HG03064 (cell line): ENCODE data around the gene DDX31.
A peak's percentile ranks its signal among the peaks of the same experiment; 100 is the strongest.

ENCODE experiments used
- ATAC-seq: cut with Tn5 transposase; IDR thresholded peaks from one replicate; pipeline ENCODE4 v1.9.1; 2021; ENCODE audit warnings: low read depth; ENCODE audit not compliant: unreplicated experiment

The DDX31 gene

DNA sequence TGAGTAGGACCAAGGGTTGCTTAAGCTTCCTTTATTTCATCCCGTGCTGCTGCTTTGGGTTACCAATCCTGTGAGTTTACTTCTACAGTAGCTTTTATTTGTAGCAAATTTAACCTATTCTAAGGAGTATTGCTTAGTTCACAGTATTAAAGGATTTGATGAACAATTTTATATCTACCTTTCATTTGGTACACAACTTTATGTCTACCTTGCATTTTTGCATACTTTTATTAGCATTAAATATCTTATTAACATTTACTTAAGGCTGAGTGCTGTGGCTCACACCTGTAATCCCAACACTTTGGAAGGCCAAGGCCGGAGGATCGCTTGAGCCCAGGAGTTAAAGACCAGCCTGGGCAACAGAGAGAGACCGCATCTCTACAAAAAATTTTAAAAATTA, 4.7 kb upstream of the DDX31 start:
- ATAC-seq, result no peak

DNA sequence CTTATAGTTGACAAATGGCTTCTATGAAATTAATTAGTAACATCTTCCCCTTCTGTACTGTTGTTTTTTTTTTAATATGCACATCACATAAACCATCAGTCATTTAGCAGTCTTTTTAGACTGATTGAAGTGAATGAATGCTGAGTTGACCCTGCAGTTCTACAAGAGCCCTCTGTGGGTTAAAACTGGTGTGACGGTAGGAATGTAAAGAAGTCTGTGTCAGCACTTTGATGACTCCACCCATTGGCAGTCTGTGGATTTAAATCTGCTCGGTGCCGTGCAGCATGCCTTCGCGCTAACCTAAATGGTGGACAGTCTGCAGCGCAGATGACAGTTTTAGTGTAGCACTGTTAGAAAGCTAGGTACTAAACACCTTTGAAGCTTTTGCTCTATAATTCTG, 3.6 kb upstream of the DDX31 start:
- no peak for ATAC-seq

DNA sequence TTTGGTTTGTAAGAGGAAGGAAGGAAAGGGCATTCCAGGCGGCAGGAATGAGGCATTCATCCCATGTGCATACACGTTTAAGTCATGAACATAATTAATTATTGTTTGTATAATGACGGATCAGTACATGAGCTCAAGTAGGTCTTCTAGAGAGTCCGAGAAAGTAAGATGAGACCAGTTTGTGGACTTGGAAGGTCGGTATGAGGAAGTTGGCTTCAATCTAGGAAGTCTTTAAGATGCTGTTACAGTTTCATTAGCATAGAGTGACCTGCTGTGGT, 2.6 kb upstream of the DDX31 start:
- no peak for ATAC-seq

DNA sequence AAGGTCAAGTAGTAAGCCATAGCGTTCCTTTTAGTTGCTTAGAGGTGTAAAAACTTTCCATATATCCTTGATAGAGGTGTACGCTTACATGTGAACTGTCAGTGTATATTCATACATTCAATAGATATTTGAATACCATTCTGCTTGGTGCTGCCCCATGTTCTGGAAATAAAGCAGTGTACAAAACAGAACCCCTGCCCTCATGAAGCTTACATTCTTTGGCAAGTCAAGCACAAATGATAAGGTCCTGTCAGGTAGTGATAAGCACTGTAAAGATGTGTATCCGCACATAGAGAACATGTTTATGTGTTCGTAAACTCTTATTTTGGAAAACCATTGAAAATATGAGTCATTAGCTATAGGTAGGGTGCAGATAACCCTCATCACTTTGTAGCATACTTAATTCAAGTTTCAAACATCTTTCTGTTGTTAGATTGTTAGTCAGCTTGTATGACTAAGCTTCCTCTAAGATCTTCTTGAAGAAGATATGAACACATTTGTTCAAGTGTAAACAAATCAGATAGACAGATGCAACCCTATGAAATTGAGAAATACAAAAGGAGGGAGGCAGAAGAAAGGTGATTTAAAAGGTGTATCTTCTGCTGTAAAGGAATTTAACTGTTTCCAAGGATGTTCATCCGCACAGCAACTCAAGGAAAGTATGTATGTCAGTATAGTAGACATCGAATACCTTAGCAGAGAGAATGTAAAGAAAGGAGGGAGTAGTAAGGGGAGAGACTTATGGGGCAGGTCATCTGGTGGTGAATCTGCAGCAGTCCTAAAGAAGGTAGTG, 2.0 kb upstream of the DDX31 start:
- ATAC-seq, result no peak

DNA sequence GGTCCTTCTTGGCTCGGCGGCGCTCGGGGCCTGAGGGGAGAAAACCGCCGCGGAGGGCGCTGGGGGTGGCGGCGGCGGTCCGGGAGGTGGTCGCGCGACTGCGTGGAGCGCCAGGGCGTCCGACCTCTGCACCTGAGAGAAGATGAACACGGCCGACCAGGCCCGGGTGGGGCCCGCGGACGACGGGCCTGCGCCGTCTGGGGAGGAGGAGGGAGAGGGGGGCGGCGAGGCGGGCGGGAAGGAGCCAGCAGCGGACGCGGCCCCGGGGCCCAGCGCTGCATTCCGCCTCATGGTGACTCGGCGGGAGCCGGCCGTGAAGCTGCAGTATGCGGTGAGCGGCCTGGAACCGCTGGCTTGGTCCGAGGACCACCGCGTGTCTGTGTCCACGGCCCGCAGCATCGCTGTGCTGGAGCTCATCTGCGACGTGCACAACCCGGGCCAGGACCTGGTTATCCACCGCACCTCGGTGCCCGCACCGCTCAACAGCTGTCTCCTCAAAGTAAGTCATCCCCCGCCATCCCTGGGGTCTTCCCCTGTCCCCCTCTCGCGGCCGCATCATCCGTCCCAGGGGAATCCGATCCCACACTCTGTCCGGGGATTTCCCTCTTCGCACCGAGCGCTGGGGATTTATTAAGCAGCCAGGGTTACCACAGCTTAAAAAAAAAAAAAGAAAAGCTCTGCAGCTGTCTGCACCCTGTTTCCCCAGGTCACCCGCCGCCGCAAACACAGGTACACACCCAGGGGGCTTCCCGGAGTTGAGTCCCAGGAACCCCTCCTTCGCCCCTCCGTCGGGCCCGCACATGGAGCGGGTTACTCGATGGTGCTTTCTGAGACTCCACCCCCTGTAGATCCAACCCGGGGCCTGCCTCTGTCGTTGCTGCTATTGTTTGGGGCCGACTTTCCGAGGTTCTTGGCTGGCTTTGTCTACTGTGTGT, 941 bp upstream of the DDX31 start, which contains the start of gene GTF3C4:
TSS of gene GTF3C4 (plus strand) at position 8 of the 935 bp plus-strand sequence. CDS start at position 143, 135 bp downstream.
- ATAC-seq, result peak; percentile 36

DNA sequence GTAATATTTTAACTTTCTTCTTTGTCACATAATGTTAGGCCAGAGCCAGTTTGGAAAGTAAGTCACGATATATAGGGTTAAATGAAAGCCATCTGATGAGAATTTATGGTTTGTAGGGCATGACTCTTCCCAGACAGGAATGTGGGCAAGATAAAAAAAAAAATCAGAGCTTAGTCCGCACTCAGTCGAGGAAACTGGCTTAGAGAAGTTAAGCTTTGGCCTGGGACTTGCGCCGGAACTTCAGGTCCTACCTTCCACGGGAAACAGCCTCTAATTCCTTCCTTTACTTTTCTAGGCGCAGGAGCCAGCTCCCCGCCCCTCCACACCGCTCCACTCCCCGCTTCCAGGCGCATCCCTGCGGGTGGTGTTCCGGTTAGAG, 475 bp downstream of the DDX31 start:
- ATAC-seq, result no peak

DNA sequence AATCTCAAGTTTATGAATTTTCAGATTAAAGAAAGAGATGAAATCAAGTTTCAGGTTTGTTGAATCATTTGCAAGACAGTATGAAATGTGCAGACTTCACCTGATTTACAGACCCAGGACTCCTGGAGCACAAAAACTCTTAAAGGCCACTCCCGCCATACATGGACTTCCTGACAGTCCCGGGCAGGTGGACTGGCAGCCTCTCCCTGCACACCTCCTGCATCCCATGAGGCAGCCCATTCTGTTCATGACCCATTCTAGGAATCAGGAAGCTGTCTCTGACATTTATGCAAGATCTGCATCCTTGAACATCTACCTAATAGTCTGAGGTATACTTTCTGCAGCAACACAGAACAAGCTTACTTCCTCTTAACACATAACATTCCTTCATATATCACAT, 5.9 kb downstream of the DDX31 start:
- no peak for ATAC-seq

DNA sequence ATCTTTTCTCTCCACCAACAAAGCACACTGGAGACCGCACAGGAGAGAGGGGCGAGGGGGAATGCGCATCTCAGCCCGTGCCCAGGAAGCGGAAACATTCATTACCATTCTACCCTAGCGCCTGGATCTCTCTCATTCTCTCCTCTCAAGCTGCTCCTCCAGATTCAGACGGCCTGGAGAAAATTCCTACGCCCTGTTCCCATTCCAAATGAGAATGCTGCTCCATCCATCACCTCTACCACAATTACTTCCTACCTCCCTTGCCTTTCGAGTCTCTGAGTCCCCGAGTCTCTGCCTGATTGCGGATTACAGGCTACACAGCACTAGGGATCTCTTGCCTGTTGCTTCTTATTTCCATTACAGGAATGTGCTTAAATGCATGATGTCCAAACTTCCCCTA, 6.7 kb downstream of the DDX31 start:
- no peak for ATAC-seq

DNA sequence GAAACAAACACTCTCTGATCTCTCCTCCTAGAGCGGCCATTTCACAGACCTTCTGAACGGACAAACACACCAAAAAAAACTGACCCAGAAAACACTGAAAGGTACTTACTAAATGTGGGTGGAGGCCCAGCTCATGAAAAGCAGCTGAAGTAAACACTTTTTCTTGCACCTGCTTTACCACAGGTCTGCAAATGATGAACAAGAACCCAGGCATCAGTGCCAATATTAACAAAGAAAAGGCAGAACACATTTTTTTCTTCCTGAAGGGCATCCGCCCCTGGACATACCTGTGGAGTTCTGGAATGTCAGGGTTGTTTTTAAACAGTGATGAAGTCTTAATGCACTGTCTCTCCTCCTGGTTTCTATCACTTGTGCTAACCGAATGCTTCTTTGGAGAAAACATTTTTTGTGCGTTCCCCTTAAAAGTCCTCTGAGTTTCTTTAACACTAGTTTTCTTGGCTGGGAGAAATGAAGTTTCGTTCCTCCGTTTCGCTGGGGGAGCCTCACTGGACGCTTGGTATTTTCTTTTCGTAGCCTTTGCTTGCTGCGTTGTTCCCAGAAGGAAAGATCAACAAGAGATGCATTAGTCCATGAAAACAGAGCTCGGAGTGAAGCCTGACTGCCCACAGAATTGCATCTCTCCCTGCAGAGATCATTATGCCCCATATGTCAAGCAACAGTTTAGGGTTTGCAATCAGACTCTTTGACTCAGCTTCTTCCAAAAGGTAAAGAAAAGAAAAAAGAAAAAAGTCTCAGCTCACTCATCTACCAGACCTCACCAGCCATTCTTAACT, 7.4 kb downstream of the DDX31 start:
- no peak for ATAC-seq

DNA sequence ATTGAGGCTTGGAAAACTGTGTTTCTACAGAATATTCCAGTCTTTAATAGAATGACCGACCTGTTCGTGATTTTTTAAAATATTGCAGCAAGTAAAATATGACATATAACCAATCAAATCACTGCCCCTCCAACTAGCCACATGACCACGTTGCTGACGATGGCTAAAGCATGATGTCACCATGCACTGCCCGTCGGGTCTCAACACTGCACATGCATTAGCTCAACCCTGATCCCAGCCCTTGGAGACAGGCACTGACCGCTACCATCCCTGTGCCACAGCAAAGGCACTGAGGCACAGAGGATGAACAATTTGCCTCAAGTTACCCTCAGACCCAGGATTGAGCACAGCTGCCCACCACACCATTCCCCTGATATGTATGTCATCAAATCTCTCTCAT, 13.5 kb downstream of the DDX31 start:
- ATAC-seq, result no peak

DNA sequence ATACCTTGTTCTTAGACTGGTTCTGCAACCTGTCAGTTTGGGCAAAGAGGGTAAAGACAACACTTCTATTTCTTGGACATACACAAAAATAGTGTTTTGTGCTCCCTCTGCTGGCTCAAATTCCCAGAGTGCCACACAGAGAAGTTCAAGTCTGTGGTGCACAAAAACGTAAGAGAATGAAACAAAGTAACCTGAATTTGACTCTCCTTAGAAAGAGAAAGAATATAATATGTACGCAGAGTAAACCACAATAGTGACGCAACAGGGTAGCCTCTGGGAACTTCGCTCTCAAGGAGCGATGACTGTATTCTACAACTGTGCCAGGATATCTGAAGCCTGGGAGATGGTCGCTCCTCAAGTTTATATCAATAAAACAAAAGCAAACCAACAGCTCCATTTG, 18.5 kb downstream of the DDX31 start:
- no peak for ATAC-seq

DNA sequence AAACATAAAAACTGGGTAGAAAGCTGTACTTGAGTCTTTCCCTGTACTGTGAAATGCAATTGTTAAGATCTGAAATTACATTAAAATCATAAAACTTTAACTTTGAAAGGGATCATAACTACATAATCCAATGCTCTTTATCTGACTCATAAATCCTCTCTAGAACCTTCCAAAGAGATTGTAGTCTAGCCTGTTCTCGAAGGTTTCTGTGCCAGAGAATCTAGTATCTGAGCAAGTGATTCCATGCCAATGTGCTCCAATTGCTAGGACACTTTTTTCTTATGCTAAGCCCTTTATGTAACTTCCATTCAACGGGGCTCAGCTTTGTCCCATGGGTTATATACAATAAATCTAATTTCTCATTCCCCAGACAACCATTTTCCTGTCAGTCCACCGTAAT, 21.1 kb downstream of the DDX31 start:
- ATAC-seq, result no peak

DNA sequence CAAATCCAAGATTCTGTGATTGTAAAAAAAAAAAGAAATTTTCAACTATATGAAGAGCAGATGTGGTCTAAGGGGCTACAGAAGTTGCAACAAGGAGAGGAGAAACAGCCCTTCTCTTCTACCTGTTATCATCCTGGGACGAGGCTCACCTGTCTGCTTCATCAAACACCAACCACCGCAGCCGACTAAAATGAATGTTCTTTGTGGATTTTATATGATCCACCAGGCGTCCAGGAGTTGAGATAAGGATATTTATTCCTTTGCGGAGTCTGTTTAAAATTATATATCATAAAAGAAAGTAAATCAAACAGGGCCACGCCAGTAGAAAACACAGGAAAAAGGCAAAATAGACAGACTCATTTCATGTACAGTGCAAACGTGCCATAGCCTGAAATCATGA, 21.5 kb downstream of the DDX31 start:
- no peak for ATAC-seq

DNA sequence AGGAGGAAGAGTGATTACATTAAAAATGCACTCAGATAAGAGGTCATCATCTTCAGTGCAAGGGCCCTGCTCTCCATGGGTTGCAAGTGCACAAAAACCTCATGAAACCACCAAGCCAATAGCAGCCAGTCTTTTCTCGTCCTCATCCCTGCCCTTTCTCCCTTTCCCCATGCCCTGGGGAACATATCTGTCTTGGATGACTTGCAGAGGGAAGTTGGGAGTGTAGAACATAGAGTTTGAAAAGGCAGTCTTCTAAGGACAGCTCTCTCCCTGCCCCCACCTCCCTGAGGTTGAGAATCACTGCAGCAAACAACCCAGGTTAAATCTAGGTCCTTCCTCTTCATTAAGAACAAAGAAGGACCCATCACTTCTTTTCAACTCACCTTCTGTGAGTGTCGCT, 22.0 kb downstream of the DDX31 start:
- ATAC-seq, result no peak

DNA sequence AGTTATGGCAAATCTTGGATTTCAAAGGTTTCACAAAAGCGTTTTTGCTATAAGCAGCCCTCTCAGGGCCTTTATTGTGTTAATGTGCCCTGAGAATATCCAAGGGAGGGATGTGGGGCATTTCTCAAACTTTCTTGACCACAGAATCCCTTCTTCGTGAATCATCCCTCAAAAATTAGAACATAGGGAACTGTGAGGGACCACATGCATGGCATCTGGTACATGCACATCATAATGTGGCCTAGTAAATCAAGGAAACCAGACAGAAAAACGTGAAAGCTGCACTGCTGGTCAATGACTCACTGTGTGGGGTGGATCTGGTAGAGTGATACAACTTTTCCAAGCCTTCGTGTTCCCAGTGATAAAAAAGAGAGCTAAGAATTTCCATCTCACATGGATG, 22.4 kb downstream of the DDX31 start:
- no peak for ATAC-seq

DNA sequence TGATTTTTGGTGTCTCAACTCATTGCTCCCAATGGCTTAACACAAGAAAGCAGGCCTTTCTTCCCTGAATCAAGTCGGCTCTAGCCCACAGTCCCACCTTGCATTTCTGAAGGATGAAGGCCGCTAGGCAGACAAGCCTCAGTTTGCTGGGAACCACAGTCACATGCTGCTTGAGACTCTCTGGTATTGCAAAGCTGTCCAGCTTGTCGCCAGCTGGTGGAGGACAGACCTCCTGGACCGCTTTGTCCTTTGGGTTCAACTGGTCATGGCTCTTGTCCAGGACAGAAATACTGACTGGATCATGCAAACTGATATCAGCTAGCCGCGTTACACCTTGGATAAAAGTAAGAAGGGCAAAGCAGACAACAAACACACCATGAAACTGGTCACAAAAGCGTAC, 23.1 kb downstream of the DDX31 start:
- ATAC-seq, result no peak

DNA sequence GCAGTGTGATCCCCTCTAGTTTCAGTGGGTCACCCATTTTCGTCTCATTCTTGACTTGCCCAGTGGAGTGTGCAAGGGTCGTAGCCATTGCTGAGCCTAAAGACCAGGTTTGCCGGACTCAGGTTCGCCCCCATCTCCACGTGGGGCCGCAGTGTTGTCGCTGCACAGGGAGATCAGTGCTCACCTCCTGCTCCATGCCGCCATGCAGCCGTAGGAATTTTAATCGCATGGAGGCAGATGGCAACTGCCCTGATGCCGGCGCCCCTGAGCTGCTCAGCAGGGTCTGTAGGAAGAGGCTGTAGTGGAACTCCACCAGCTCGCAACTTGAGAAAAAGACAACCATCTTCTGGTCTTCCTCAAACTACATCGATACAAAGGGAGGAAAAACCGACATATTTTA, 24.1 kb downstream of the DDX31 start:
- no peak for ATAC-seq

DNA sequence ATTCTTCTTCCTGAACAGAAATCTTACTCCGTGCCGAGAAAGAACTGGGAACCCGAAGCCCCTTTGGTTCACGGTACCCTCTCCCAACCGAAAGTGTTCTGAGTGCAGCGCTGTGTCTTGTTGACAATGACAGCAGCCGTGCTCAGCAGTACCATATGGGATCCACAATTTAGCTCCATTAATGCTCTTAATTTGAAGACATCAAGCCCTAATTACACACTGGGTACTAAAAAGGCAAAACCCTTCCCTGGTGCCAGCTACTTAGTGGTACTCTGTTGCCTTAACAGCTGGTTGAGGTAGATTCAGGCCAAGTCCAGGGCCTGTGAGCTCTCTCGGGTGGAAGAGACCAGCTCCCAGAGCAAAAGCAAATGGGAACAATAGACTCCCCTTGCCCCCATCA, 24.5 kb downstream of the DDX31 start:
- ATAC-seq, result no peak

DNA sequence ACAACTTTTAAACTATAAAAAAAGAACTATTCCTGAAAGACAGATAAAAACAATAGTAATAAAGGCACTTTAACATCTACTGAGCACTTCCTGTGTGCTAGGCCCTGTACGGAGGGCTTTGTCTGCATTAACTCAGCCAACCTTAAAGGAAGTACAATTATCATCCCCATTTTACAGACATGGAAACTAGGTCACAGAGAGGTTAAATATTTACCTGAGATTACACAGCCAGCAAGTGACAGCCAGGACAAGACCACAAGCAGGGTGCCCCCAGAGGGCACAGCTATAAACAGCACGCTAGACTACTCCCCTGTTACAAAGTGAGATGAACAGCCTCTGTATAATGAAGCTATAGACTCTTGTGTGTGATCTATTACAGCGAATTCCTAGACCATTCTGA, 25.5 kb downstream of the DDX31 start:
- no peak for ATAC-seq

DNA sequence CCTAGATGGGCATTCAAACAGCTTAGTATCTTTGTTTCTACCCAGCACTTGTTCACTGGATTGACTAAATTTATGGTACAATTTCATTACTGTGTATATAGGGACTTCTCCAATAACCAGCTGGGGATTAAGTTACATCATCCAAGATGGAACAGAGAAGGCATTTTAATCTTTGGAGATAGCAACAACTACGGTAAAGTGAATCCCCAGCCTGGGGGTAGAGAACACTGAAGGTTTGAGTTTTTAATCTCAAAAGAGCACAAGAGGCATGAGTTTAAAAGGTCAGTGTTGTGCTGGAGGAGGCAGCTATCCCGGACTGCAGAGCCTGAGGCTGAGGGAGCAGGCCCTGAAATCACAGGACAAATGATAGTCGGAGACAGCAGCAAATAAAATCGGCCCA, 28.6 kb downstream of the DDX31 start:
- ATAC-seq, result no peak

DNA sequence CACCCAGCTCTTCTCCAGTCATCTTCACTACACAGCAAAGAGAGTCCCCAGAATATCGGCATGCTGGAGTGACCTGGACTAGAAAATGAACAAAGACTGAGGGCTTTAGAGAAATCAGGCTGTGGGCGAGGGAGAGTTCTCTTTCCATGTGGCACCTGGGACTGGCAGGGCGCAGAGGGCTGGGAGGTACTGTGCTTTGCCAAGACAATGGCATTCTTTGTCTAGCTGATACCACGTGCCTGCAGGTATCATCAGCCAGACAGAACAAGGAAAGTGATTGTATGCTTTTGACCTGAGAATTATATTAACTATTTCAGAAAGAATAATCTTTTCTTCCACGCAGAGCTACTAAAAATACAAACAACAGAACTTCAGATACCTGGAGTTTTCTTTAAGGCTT, 30.5 kb downstream of the DDX31 start:
- ATAC-seq, result no peak
